DMS53 treated with DMSO at 0.1 percent for 48 hours (cell line): ENCODE data around the gene TMEM43.

Experiments used
- DNase-seq: peaks from one replicate; lab custom pipeline; 2025; ENCODE audit not compliant: unreplicated experiment; lab: John Stamatoyannopoulos, UW

The TMEM43 gene

DNA sequence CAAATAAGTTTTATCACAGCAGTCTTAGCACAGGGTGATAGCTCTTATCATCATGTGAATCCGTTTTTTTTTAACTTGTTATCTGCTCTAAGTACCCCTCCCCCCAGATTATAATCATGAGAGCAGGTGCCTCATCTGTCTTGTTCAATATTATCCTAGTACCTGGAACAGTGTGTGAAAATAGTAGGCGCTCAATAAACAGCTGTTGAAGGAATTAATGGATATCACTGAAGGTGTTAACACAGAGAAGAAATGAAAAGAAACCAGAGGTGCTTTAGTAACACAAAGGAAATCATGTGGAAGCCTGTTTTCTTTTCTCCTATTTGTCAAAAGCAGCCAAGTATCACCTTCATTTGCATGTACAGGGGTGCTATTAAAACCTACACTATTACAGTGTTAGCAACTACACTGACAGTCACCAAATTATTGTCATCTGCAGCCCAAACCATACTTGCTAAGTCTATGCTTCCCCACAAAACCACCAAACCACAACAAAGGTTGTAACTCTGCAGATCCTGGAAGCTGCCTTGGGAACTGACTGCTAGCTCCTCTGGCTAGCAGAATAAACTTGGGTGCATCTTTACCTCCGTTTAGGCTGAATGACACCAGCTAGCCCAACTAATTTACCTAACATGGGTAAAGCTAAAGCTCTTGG, 50.7 kb downstream of the TMEM43 start:
- no peak for DNase-seq

DNA sequence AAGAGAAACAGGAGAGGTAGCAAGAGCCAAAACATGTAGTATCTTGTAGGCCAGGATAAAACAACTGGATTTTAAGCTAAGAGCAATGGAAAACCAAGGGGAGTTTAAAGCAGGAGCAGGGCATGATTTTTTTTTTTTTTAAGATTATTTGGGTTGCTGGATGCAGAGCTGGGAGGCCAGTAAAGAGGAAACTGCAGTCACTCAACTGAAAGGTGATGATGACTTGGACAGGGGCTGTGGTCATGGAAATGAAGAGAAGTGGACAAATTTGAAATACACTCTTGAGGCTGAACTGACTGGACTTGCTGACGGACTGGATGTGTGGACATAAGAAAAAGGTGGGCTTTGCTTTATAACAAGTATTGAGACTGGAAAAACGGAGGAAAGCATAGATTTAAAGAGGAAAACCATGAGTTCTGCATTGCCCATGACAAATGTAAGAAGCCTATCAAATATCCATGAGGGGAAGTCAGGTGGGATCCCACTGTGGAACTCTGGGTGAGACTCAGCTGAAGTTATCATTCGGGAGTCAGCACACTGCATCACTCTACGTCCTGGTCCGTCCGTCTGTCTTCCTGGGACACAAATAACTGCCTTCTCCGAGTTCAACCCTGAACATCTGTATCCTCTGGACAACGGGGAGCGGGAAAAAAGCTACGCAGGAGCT, 52.9 kb downstream of the TMEM43 start:
- DNase-seq, result no peak

DNA sequence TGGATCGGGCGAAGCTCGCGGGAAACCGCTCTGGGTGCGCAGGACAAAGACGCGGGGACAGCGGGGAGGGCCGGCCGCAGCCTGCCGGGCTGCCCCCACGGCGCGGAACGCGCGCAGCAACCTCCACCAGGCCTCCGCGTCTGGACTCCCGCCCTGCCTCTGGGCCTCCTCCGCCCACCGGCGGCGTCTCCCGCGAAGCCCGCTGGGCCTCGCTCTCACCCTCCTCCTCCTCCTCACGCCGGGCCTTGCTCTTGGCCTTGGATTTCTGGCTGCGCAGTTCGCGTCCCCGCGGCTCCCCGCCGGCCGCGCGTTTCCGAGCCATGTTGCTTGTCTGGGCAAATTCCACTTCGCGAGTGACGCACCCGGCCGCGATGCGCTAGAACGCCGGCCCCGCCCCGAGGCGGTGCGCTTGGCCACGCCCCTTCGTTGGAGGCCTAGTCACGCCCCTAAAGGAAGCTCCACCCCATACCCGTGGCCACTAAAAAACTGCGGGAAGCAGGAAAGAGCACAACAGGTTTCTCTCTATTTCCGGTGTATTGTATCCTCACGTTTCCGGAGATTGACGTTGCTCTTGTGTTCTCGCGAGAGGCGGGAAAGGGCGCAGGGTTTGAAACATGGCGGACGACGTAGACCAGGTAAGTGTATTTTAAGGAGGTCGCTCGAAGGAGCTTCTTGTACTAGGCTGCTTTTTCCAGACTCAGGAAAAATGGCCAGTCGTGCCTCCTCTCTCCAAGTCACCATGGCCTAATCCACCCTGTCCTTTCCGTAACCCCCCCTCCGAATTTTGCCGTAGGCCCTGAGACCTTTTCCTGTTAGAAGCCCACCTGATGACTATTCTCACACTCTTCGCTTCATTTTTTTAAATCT, 53.6 kb downstream of the TMEM43 start, which contains the start of the genes LSM3 and XPC:
Gene LSM3 (plus strand): TSS at position 571 of the 867 bp plus-strand sequence. CDS start 44 bp downstream, at position 615.
Gene XPC (minus strand): TSS at position 355 of the 867 bp plus-strand sequence. CDS start 33 bp downstream, at position 322.
- peak; percentile 63 for DNase-seq

DNA sequence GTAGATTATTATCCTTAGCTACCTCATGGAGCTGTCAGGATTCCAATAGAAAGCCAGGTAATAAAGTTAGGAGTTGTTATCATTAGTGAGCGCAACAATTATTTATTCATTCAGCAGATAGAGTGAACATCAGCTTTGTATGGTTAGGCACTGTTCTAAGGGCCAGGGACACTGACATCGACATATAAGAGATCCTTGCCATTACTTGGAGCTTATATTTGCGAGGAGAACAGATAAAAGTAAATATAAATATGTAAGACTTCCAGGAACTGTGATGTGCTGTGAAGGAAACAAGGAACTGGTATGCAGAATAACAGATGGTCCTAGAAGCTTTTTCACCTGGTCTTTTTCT, 54.2 kb downstream of the TMEM43 start:
- DNase-seq, result no peak

DNA sequence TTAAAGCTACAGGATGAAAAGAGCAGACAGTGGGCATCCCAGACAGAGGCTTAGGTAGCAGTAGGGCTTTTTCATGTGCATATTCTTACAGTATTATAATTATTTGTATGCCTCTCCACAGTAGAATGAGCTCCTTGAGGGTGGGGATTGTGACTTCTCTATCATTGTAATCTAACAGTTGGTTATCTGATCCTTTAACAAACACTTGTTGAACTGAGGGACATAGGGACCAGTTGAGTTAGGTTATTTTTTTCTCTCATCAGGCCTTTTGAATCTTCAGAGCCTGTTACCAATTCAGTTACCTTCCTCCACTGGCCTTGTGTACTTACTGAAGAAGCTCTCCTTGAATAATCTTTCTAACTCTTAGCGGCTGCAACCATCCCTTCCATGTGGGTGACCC, 54.9 kb downstream of the TMEM43 start:
- DNase-seq, result no peak

DNA sequence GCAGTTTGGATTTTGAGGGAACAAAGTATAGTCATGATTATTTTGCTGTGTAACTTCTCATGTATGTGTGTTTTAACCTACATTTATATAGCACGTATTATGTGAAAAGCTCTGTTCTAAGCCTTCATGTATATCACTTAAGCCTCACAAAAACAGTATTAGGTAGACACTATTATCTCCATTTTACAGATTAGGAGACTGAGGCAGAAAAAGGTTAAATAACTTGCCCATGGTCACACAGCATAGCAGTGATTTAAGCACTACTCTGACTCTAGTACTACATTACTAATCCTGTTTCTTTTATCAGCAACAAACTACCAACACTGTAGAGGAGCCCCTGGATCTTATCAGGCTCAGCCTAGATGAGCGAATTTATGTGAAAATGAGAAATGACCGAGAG, 56.4 kb downstream of the TMEM43 start:
- DNase-seq, result no peak

DNA sequence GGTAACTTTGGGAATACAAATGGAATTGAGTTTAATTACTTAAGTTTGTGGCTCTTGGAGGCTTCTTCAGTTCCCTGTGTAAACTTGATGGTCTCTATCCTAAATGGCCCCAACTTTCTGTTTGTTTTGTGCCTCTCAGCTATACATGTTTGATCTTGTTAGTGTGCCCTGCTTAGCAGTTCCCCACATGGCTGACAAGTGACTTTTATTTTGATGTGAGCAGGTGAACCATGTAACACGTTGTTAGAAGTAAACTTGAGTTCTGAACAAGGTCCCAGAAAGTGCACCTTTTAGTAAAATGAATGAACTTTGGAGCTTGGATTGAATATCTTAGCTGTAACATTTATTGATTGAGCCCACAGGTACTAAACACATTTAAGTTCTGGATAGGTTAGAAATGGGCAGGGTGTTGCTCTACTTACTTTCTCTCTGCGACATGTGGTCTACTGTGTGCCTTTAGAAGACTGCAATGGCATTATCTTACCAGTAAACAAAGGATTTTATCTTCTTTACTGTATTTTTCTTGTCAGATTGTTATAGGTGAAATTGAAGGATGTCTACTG, 58.2 kb downstream of the TMEM43 start:
- no peak for DNase-seq

DNA sequence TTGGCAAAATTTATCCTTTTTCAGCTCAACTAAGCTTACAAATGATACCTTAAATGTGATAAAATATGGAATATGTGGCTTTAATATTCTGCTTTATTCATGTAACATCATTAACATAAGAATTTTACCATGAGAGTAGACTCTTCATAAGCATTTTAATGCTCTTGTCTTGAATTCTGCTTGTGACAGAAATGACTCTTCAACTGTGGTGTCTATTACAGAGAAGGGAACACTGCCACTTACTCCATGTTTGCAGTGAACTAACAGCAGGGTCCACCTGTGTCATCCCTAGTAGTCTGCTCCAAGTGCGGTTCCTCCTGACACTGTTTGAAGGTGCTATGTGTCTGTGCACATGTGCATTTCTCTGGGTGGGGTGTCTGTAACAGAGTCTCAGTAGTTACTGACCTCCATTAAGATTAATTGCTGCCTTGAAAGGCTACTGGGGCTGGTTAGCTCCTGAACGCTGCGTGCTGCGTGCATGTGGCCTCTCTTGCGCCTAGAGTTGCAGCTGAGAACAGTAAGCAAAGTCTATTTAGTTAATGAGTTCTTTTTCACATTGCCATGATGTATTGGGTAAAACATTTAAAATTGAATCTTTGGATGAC, 62.1 kb downstream of the TMEM43 start:
- no peak for DNase-seq

DNA sequence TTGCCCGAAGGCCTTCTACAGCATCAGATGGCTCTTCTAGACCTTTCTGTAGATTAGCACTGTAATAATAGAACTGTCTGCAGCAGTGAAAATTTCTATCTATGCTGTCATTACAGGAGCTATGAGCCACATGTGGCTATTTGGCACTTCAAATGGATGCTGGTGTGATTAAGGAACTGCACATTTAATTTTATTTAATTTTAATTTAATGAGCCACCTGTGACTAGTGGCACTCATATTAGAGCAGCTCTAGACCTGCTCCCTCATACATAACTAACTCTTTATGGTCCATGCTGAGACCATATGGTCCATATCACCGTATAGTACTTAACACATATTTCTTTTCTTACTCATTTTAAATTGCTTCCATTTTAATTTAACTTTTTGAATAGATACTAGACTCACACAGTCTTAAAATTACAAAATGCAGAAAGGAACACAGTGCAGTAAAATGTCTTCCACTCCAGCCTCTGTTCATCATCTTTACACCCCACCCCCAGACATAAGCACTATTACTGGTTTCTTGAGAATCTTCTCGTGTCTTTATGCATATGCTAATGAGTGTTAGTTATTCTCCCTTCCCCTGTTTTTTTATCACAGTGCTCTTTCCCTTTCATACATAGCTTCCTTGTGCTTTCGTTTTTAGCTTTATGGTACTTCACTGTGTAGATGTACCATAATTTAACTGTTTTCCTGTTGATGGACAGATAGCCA, 63.3 kb downstream of the TMEM43 start:
- no peak for DNase-seq
